ENCODE results near the gene HNF1A.
"Not testable (repeated sequence)": the region's sequence is repeated elsewhere in the genome, so short reads cannot be mapped to it uniquely, and the experiment has no call there.

The HNF1A gene

GRCh38 chr12:121043067-121043466 is 64.7 kb downstream of the HNF1A start:
- no peak for FAIRE-seq
- DNase-seq (ENCODE audit: low spot score), result no peak

- DNase-seq (ENCODE audit: low spot score); FAIRE-seq: not testable (repeated sequence)
These were observed 69.1 kb downstream of the HNF1A start for GRCh38 chr12:121047400-121047799.

- DNase-seq (ENCODE audit: low spot score), result no peak
- FAIRE-seq, result no peak
These were observed 70.1 kb downstream of the HNF1A start for GRCh38 chr12:121048442-121048841.

- no peak for DNase-seq (ENCODE audit: low spot score)
- FAIRE-seq, result no peak
These were observed 72.4 kb downstream of the HNF1A start for GRCh38 chr12:121050725-121051124.

All from RCC 7860 (cell line).